Adrenal gland (tissue), 5 donors: Measurements from ENCODE around the gene SMG9.

Source experiments
- CTCF ChIP-seq, 6 experiments: fragments of 450-650 bp in 4 of 6; fragments of 200-600 bp in 2 of 6; sonication (generic) in 1 of 6; IDR thresholded peaks; 1 replicate in 5 of 6; 2 replicates in 1 of 6; pipeline versions ENCODE4 v1.5.1 to v1.8.0; 2016 to 2021; ENCODE audit warnings: antibody characterized with exemption in 6 of 6, mild to moderate bottlenecking in 2 of 6, moderate library complexity in 1 of 6
- POLR2A ChIP-seq, 2 donors: fragments of 450-650 bp; IDR thresholded peaks; one replicate each; pipeline ENCODE4 v1.6.1; 2017; ENCODE audit warnings: antibody characterized with exemption in 2 of 2, mild to moderate bottlenecking in 2 of 2, moderate library complexity in 1 of 2
- donor health status: DM: no; HTN: no; CAD: no.

GRCh38 chr19:43769256-43769655, 14.5 kb upstream of the SMG9 start:
- TF ChIP-seq CTCF (IDR thresholded peaks at IDR 0.05), result no peak
- no peak for TF ChIP-seq POLR2A (IDR thresholded peaks at IDR 0.05)
